HG03066 (cell line): ENCODE results near the gene CHN2.

Source experiments
- ATAC-seq: cut with Tn5 transposase; IDR thresholded peaks from one replicate; pipeline ENCODE4 v1.9.1; 2021; ENCODE audit warnings: low read depth; ENCODE audit not compliant: unreplicated experiment

Gene CHN2

DNA sequence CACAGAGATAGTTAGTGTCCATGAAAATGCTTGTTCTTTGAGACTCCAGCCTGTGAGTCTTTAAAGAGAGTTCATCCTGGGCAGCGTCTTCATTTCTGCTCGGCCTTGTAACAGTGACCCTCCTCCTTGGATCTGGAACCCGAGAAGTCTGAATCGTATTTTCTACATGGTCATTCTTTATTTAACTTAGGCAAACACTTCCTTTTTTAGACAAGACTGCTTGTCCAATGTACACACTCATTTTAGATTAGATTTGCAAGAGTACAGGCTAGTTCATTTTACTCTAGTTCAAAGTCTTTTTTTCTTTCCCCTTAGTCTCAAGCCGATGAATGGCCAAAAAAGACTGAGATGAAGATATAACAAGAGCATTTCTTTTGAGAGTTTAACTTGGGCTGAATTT lies 133.5 kb downstream of the CHN2 start:
- no peak for ATAC-seq

DNA sequence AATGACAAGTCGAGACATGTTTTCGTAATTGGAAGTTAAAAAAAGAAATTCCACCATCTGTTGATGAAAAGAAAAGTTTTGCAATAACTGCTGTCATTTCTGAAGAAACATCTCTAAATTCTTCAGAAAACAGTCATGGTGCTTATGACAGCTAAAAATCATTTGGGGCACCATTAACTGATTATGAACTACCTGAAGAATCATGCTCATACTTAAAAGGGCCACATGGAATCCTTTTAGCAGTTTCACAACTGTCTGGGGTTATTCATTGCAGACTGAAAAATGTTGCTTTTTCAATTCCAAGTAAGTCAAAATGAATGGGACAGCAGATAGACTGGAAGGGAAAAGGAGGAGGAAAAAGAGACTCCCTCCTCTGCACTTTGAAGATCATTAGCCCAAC lies 134.2 kb downstream of the CHN2 start:
- no peak for ATAC-seq

DNA sequence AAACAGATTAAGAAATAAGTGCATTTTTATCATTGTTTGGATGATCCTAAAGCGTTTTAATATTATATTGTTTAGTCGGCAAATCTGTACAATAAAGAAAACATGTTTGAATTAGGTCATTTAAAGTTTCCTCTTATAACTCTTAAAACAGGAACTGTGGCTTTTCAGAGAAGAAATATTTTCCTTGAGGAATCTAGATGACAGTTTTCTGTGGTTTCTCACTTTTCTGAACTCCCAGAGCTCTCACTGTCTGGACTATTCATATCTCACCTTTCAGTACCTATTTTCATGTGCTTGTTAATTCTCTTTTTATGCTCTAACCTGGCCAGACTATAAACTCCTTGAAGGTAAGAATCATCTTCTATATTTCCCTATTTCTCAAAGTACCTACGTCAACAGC lies 135.1 kb downstream of the CHN2 start:
- ATAC-seq, result no peak

DNA sequence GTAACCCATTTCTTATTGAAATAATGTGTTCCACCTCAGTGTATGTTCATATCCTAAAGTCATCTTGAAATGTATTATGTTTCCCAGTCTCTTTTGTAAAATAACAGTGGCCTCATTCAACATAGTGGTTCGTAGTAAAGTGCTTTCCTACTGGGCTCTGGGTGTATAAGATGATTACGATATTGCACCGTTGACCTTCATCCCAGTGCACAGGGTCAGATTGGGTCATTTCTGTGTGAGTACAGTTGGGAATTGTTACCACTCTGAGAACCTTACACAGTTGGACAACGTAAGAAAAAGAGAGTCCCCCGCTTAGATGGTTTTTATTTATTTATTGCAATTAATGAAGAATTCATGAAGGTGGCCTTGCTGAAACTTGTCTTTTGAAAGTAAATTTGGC lies 135.6 kb downstream of the CHN2 start:
- no peak for ATAC-seq

DNA sequence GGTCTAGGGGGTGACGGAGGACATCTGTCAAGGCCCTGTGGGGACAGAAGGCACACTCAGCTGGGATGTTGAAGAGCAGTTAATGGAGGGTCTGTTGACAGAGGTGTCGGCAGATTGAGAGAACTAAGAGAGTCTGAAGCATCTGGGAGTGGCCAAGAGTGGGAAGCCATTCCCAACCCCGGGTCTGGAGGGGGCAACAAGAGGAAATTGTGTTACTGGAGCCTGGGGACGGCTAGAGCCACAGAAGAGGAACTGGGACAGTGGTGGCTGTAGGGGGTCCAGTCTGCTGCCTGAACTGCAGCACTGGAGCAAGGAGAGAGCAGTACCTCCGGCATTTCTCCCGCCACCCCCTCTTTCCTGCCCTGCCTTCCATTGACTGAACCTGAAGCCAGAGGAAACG lies 136.6 kb downstream of the CHN2 start:
- ATAC-seq, result no peak

DNA sequence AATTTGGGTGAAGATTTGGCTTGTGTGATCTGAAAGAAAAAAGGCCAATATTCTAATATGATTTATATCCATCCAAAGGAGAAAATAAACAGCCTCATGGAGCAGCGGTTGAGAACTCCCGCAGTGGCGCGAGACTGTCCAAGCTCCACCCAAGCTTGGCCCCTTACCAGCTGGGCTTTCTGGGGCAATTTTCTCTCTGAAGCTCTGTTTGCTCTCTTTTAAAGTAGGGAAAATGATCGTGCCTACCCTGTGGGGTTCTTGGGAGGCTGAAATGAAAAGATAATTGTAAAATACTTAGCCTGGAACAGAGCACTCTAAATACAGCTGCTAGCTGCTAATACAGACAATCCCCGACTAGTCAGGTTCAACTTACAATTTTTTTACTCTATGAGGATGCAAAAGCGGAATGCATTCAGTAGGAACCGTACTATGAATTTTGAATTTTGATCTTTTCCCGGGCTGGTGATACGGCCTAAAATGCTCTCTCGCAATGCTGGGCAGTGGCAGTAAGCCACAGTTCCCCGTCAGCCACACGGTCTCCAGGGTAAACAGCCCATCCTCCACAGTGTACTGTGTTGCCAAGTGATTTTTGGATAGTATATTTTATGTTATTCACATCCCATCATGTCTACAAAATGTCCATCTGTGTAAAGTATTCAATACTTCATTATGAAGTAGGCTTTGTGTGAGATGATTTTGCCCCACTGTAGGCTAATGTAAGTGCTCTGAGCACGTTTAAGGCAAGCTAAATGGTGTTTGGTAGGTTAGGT lies 137.7 kb downstream of the CHN2 start:
- ATAC-seq, result no peak

DNA sequence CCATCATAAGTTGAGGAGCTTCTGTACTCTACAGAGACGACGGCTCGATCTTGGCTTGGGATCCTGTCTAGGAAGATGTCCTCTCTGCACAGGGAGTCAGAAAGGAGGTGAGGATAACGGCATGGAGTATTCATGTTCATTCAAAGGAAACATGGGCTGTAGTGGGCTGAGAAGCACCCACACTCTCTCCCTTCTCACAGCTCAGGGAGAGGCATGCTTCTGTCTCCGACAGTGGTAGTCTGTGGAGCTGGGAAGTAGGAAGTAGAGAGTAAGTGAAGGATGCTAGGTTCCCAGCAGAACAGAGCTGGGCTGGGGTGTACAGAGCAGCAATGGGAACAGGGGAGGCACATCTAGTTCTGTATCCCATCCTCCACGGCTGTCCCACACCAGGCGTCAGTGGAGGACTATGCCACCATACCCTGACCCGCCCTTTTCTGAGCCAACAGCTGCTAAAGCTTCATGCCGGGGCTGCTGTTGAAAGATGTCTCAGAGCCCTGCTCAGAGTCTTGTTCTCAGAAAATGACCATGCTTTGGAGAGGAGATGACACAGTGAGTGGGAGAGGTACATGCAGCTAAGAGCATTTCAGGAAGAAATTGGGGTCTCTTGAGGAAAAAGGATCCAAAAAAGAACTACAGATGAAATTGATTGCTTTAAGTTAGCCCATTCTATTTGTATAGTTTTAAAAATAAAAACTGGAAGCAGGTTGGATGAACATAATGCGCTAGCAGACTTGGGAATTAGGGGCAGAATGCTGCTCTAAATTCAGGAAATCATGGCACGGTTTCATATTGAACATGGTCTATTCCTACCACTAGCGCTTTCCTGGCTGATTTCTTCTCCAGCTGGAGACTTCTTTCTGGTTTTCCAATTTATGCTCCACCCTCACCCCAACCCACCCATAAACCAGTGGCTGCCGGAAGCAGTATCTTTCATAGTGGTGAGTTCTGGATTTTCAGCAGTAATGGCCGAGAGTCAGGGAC lies 138.6 kb downstream of the CHN2 start:
- no peak for ATAC-seq

DNA sequence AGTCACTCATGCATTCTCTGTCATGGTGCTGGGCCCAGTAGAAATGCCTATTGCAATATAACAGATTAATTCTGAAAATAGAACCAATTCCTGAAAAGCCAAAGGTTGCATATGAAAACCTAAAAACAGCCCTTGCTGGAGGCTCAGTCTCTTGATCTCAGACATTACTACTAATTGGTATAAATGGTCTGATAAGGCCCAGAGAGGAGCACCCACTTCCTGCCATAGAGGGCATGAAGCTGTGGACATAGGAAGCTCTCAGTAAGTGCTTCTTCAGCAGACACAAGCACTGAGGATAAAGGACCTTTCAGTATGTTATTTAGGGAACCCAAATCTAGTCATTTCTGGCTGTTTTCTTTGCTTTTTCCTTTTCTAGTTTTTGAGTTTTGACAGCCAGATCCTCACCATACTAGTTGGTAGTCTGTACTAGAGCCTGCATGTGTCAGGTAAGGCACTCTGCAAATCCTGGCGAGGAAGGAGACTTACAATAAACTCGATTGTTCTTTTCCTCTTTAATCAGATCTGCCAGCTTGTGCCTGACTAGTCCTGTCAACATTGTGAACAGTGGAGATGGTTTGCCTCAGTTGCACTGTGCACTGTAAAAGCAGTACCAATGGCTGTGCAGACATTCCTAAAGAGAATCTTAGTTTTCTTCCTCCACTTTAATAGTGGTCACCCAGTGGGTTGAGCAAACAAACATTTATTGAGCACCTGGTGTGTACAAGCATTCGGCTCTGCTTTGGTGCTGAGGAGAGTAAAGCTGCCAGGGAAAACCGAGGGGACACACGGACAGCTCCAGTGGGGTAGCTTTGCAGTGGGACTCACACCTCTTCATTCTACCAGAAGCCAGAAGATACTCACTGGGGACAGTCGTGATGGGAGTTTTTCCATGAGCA lies 140.9 kb downstream of the CHN2 start:
- ATAC-seq, result no peak

DNA sequence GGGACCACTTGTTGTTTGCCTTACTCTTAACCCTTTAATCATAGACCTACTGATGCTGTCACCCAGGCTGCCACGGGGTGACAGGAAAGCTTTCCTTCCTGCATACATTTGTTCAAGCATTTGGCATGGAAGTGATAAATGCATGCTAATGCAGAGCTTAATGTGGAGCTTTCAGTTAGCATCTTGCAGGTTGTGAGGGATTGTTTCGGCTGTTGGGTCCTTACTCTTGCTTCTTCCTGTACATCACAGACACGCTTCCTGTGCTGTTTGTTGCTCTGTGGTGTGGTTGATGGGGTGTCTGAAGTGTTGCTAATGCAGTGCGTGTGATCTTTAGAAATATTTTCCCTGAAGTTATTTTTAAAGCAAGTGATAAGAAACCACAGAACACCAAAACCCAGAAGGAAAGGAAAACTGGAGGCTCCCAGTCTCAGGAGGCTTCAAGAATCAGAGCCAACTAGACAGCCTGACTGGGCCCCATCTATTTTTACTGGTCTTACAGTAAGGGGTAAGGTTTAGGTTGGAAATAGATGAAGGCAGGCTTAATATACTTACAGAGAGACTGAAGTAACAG lies 143.1 kb downstream of the CHN2 start:
- no peak for ATAC-seq

DNA sequence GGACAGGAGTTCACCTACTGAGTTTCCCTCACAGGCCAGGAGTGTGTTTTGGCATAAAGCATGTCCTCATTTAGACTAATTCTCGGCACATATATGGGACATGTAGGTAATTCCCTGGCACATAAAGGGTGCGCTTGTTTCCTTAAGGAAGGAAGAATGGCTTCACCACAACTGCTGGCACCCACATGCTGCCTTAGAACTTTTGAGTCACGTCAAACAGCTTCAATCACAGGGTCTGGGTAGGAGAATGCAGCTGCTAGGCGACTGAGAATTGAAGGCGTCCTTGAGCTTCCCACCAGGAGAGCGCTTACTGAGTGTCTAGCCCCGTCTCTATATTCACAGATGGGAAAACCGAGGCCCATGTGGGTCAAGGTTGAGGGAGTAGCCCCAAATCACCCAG lies 146.1 kb downstream of the CHN2 start:
- ATAC-seq, result no peak

DNA sequence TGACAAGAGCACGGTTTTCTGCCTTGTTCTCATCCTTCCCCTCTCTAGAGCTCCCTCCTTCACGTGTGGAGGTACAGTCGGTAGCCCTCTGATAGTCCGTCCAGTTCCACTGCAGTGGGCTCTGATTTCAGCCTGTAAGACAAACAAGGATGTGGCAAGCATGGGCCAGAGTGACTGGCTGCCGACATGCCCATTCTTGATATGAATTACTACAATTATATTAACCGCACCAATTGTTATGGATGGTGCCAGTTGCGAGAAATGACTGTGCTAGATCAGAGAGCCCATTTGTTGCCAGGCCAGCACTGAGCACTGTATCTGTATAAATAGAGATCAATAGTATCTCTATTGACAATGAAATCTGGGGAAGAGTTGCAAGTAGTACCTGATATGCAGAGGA lies 146.6 kb downstream of the CHN2 start:
- ATAC-seq, result no peak

DNA sequence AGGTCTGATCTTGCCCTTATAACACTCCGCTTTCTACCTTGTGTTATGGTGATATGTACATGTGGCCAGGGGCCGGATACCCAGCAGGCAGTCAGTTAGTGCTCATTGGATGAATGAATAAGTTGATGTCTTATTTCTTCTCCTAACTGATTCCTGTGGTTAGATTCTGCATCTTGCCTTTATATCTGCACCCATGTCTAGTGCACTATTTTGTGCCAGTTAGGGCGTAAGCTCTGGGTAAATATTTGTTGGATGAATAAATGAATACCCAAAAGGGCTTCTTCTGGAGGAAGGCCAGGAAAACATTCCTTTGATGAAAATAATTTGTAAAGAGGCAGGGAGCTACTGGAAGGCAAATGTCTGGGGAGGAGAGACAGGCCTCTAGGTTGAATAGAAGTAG lies 148.2 kb downstream of the CHN2 start:
- no peak for ATAC-seq

DNA sequence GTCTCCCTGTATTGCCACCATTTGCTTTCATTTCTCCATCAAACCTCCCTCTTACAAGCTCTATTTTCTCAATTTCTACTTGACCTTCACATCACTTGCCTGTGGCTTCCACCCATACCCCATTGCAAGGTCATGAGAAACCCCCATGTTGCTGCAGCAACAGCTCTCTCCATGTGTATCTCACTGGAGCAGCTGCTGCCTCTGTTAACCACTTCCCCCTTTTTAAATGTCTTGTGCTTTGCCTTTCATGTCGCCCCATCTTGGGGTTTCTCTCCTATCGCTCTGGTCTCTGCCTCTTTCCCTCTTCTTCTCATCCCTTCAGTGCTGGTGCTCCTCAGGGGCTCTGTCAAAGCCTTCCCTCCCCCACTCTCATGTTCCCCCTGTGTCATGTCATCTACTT lies 148.8 kb downstream of the CHN2 start:
- ATAC-seq, result no peak

DNA sequence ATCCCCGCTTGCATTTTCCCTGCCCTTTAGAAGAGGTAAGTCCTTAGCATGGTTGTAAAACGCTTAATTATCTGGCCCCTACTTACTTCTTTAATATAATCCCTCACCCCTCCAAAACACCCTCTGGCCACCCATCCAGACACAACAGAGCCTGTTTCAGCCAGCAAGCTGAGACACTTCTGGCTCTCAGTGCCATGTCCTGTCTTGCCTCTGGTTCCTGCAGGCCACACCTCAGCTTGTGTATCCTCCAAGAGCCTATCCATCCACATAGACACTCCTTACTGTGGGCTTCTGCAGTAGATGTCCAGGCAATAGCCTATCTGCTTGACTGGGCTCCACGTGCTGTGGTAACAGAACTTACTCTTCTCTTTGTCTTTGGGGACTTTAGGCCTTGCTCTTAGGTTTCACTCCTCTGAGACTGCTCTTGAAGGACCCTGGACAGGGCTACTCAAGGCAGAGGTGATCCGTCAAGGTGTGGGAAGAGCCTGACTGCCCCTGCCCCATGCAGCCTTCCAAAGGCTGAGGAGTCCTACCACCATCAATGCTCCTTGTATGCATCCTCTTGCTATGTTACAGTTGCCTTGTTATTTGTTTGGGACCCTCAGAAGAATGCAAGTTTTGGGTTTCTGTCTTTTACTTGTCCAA lies 149.9 kb downstream of the CHN2 start:
- no peak for ATAC-seq

DNA sequence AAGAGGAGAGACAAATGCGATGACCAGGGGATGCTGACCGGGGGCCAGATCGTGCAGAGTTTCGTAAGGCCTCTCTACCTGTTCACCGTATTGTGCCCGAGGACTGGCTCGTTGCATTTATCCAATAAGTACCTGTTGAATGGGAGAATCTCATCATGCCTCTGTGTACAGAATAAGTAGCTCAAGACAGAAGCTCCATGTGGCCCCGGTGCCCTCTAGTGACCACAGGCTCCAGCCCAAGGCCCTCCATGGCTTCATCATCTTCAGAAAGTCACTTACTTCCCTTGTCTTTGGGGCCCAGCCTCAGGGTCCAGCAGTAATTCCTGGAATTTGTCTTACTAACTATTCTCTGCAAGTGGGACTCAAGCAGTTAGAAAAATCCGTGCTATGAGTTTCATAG lies 151.0 kb downstream of the CHN2 start:
- no peak for ATAC-seq

DNA sequence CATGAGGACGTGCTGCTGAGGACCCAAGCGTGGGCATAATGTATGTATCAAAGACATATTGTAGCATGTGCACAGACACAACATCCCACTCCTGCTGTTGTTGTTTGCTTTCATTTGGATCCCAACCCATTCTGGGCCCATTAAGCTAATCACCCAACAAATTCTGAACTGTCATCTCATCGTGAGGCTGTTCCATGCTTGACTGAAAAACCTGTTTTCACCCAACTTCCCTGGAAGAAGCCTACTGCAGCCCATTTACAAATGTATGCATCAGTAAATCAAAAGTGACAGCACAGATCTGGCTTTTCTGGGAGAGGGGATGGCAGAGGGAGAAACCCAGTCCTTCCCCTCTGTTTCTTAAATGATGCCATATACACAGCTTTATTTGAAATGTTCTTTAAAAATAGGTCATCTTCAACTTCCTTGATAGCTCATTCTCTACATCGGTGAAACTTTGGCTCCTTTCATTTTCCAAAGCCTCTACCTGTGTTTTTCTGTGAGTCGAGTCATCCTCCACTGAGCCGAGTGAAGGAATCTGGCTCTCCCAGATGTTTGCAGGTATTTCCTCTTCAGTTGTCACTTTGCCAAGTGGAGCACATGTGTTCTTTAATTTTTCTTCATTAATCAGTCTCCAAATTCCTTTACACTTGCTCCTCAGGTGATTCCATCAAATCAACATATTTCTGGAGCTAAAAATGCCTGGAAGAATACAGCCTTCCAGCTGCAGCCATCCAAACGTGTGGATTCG lies 151.8 kb downstream of the CHN2 start:
- no peak for ATAC-seq

DNA sequence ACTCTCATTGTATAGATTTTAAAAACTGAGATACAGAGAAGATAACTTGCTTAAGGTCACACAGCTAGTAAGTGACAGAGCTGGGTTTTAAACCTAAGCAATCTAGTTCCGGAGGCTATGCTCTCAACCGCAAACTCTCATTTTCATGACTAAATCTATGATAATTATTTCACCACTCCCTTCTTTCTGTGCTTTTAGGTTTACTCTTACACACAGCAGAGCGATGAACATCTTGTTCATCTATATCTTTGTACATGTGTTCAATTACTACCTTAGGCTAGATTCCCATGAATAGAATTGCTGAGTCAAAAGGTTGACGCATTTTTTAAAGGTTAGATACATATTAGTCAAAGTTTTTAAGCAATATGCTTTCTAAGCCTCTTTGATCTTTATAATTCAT lies 154.8 kb downstream of the CHN2 start:
- no peak for ATAC-seq

DNA sequence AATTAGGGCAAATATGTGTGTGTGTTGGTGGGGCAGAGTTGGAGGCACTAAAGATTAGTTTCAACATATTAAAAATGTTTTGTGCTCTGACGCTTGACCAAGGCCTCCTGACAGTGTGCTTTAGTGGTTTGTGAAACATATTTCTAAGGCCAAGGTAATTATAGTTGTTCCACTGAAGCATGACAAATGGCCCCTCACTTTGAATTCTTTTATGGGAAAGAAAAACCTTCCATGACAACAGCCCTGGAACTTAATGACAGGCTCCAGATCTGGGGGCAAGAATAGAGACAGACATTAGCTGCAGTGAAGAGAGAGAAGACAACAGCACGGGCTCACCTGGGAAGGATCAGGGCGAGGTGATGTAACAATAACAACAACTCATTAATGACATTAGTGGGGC lies 155.8 kb downstream of the CHN2 start:
- ATAC-seq, result no peak

DNA sequence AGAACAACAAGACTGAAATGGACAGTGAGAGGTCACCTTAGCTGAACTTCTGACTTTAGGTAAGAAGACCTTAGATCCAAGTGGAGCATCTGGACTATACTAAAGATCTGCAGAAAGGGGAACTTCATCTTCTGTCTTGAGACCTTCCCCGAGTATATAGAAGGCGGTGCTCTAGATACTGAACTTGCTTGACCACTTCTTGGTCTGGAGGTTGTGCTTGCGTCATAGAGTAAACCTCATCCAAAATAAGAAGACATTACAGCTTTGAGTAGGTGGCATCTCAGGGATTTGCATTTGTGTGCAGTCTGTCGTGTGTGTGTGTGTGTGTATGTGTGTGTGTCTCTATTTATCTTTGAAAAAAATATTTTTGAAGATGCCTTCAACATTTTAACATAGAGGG lies 157.5 kb downstream of the CHN2 start:
- ATAC-seq, result no peak
